Mononuclear cell (primary cell): Measurements from ENCODE around the gene WDR26. TPM values are rescaled to one million over a fixed set of nuclear protein-coding genes. Genes with fewer than 3 reads are reported as not detected.

Experiments
- H3K27me3 ChIP-seq: 2 replicates; pipeline ENCODE4 v1.6.0; 2011; ENCODE audit warnings: low read length, control low read depth; ENCODE audit not compliant: insufficient read depth
- H3K4me1 ChIP-seq: 2 replicates; pipeline ENCODE4 v1.5.1; 2011; ENCODE audit warnings: mild to moderate bottlenecking, low read length, control low read depth; ENCODE audit not compliant: insufficient read depth
- H3K4me3 ChIP-seq: 2 replicates; pipeline ENCODE4 v1.5.1; 2011; ENCODE audit warnings: mild to moderate bottlenecking, low read length, moderate library complexity
- H3K9me3 ChIP-seq: 2 replicates; pipeline ENCODE4 v1.5.1; 2011; ENCODE audit warnings: low read depth, mild to moderate bottlenecking, control low read depth, low read length
- total RNA-seq: library from RNA; depleted of rRNA; stranded (reverse); fragments of >200 nt; gene quantifications from one replicate; pipeline ENCODE4 v1.2.3, GENCODE V29; 2012

WDR26 gene
- total RNA-seq, 1 donor: 170 TPM

DNA sequence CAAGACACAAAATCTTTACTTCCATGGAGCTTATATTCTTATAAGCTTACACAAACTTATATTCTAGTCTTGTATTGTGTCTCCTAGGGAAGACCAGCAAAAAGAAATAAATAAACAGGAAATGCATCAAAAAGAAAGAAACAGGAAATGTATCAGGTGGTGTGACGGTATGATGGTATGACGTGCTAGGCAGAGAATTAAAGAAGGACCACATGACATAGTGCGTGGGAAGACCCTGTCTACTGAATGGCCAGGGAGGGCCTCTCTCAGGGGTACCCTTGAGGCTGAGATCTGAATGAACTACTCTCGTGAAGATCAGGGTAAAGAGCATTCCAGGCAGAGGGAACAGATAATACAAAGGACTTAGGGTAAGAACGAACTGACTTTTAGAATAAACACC lies 15.6 kb upstream of the WDR26 start:
- Histone ChIP-seq H3K27me3 (no peaks in the 10 kb centered on the region), H3K4me3 (no peak overlapping the region), H3K4me1 (peaks cover 3% of the 10 kb centered on the region), H3K9me3 (no peaks in the 10 kb centered on the region)

DNA sequence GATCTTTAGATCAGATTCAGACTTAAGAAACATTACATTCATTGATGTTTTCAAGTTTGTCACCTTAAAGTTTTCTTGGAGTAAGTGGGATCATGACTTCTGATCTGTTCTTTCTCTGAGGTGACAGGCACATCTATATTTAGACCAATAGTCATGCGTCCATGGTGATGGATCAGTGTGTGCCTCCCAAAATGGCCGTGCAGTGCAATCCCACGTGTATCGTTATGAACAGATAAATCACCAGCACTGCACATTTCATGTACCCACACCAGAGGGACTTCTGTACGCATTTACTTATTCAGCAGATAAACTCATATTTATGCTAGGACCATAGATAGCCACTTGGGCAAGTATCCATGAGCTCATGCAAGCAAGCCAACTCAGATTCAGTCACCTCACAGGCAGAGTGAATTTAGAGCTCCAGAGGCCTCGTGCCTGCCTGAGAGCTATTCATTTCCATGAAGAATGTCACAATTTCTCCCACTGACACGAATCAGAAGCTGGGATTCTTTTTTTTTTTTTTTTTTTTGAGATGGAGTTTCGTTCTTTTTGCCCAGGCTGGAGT lies 13.9 kb upstream of the WDR26 start:
- H3K4me3 ChIP-seq: no peak overlapping the region
- no peaks in the 10 kb centered on the region for H3K27me3 ChIP-seq
- peaks cover 3% of the 10 kb centered on the region for H3K4me1 ChIP-seq
- no peaks in the 10 kb centered on the region for H3K9me3 ChIP-seq

DNA sequence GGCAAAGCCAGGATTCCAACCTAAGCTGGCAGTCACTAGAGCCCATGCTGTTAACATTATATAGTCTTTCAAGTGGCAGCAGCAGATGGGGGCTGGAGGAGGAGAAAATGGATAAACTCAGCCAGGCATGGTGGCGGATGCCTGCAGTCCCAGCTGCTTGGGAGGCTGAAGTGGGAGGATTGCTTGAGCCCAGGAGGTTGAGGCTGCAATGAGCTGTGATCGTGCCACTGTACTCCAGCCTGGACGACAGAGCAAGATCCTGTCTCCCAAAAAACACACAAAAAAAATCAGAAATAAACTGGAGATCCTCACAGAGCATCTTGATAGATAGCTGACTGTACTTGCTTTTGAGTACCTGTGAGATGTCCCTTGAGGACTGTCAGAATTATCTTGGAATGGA lies 13.4 kb upstream of the WDR26 start:
- Histone ChIP-seq H3K27me3 (no peaks in the 10 kb centered on the region), H3K4me1 (peaks cover 3% of the 10 kb centered on the region), H3K9me3 (no peaks in the 10 kb centered on the region), H3K4me3 (no peak overlapping the region)

DNA sequence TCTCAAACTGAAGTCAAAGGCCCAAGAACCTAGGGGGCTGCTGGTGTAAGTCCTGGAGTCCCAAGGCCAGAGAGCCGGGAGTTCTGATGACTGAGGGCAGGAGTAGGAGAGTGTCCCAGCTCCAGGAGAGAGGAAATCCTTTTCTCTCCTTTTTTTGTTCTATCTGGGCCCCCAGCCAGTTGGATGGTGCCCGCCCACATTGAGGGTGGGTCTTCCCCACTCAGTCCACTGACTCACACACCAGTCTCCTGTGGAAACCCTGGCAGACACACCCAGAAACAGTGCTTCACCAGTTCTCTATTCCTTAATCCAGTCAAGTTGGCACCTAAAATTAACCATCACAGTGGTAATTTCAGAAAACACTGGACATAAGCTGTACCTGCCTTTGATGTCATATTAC lies 12.7 kb upstream of the WDR26 start:
- H3K9me3 ChIP-seq: no peaks in the 10 kb centered on the region
- no peak overlapping the region for H3K4me3 ChIP-seq
- H3K4me1 ChIP-seq: peaks cover 3% of the 10 kb centered on the region
- no peaks in the 10 kb centered on the region for H3K27me3 ChIP-seq

DNA sequence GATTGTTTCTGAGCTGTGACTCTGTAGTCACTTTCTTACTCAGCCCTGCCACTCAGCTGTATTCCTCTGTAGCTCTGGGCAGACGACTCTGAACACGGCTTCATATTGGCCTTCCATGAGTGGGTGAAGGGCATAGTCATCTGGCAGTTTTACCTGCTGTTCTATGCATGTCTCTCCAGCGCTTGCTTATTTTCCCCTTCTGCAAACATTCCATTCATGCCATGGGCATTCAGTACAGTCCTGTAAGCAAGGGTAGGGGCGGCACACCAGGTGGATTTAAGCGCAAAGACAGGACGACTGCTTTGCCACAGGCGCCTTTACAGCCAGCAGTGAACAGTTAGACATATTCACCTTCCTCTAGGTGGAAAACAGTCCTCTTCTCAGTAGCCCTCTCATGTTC lies 4.4 kb upstream of the WDR26 start:
- Histone ChIP-seq H3K4me1 (peaks cover 11% of the 10 kb centered on the region), H3K27me3 (no peaks in the 10 kb centered on the region), H3K9me3 (no peaks in the 10 kb centered on the region), H3K4me3 (no peak overlapping the region)

DNA sequence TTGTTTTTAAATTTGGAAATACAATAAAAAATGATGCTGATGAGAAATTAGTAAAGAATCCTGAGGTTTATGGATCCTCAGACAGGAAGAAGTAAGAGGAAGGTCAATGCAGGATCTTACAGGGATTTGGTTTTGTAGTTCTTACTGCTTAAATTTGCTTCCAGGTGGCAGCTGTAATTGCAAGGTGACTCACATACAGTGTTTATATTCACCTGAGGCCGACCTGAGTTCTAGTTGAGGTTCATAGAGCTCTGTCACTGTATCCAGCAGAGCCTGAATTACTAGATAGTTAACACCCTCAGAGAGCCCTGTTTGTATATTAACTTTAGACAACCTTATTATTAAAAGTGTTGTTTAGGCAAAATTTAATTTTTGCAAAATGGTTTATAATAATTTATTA lies 1.4 kb upstream of the WDR26 start:
- no peaks in the 10 kb centered on the region for H3K9me3 ChIP-seq
- H3K4me1 ChIP-seq: peaks cover 25% of the 10 kb centered on the region
- H3K4me3 ChIP-seq: no peak overlapping the region
- H3K27me3 ChIP-seq: no peaks in the 10 kb centered on the region

DNA sequence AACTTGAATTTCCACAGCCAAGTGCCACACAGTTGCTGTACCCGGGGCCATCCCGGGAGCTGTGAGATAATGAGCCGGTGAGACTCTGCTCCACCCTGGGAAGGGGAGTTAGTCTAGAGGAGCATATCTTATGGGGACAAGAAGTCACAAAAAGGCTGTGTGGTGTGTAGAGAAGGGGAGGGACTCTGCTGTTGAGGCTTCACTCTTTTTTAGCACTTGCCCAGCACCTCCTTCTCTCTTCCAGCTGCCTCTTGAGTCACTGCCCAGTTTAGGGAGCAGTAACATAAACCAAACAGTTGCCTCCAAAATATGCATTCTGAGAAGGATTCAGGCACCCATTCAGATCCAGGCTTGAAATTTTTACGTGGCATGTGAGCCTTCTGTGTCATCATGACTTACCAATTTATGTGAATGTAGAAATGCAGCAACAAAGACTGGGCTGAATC lies 744 bp upstream of the WDR26 start:
- Histone ChIP-seq H3K4me1 (peaks cover 31% of the 10 kb centered on the region), H3K4me3 (peak overlapping the region; percentile 74), H3K9me3 (no peaks in the 10 kb centered on the region), H3K27me3 (no peaks in the 10 kb centered on the region)

DNA sequence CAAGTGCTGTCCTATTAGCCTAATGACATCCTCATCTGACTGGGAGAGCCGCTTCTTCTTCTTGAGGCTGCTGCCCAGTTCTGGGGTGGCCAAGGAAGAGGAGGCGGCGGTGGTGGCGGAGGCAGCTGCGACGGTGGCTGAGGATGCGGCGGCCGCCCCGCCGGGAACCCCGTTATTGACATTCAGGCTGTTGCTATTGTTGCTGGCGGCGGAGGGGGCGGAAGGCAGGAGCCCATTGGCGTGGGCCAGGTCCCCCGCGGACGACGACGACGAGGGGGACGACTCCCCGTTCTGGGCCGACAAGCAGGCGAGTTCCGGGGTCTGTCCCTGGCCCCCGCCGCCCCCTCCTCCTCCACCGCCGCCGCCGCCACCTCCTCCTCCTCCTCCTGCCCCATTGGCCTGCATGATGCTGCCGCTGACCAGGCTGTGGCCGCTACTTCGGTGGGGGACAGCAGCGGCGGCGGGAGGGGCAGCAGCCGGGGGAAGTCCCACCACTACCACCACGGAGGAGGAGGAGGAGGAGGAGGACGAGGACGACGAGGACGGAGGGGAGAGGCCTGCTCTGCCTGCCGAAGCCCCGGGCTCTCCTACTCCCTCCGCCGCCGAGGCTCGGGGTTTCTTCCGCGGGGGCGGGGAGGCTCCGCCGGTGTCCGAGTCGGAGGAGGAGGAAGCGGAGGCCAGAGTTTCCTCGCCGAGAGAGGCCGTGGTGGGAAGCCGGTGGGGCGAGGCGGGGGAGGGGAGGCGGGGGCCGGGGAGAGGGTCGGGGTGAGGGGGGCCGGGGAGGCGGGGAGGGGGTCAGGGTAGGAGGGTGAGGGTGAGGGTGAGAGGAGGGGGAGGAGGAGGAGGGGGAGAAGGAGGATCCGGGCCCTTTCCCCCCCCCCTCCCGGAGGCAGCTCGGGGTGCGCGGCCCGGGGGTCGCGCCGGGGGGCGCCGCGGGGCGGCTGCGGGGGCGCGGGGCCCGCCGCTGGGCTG lies 610 bp downstream of the WDR26 start:
- Histone ChIP-seq H3K4me1 (peaks cover 37% of the 10 kb centered on the region), H3K4me3 (peak overlapping the region; percentile 74), H3K9me3 (no peaks in the 10 kb centered on the region), H3K27me3 (no peaks in the 10 kb centered on the region)

DNA sequence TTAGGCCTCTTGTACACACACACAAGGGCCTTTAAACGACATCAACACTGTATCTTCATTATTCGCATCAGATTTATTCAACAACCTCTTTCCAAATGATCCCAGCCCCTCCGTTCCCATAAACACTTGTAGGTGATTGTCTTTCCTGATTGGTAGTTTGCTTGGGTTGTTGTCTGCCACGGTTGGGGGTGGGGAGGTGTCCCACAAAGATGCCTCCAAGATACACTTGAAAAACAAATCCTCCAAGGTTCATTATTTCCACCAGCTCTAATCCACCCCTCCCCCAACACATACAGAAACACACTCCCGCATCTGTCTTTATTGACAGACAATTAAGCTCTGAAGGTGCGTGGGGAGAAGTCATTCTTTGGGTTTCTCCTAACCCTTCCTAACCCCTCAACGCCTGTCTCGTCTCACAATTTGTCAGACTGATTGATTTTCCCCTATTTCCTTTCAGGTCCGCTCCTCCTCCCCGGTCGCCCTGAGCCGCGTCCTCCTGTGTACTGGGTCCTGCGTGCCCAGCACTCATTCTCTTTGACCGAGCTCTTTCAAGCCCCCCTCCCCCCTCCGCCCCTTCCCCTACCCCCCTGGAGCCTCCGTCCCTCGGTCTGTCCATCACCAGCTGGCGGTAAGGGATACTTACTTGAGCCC lies 1.4 kb downstream of the WDR26 start:
- Histone ChIP-seq H3K4me1 (peaks cover 43% of the 10 kb centered on the region), H3K27me3 (no peaks in the 10 kb centered on the region), H3K4me3 (peak overlapping the region; percentile 61), H3K9me3 (no peaks in the 10 kb centered on the region)

DNA sequence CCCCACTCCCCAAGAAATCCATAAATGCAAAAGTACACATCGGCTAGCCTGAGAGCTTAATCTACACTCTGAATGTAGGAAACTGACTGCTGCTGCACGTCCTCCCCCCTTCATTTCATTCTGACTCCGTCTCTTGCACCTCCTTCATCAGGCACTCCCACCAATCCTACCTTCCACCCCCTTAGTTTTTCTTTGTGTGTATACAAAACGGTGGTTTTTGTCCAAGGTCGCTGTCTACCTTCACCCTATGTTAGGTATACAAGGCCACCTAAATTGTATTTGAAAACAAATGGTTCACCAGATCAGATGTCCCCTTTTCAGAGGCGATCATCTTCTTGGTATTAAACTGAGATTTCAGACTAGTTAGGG lies 1.9 kb downstream of the WDR26 start:
- Histone ChIP-seq H3K27me3 (no peaks in the 10 kb centered on the region), H3K9me3 (no peaks in the 10 kb centered on the region), H3K4me1 (peaks cover 43% of the 10 kb centered on the region), H3K4me3 (peak overlapping the region; percentile 61)

DNA sequence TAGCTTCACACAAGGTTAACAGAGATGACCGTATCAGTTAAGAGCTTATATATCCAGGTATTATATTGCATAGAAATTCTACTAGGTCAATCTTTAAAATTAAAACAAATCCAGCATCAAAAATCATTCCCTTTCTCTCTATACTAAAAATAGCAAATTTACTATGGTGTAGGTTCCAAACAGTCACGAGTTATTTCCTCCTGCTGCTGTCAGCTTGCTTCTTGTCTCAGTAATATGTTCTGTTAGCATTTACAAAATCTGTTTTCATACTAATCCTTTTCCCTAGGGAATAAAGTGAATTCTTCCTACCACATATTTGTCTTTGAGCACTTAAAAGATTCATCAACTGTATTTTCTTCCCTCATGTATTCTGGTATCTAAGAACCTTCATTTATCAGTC lies 2.5 kb downstream of the WDR26 start:
- H3K27me3 ChIP-seq: no peaks in the 10 kb centered on the region
- peak overlapping the region; percentile 61 for H3K4me3 ChIP-seq
- H3K4me1 ChIP-seq: peaks cover 43% of the 10 kb centered on the region
- H3K9me3 ChIP-seq: no peaks in the 10 kb centered on the region

DNA sequence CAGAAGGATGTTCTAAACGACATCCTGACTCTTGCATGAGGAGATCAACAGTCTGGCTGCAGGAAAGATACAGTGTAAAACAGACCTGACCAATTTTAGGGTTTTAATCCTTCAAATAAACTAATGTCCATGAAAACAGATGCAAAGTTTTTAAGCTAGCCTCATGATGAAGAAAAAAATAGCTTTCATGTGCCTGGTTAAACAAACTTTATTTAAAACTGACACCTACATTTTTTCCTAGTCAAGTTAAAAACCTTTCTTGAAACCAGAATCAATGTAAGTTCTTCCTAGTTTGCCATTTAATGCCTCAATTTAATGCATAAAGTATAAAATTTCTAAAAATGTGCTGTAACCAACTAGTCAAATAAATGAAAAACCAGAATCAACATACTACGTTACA lies 2.9 kb downstream of the WDR26 start:
- Histone ChIP-seq H3K9me3 (no peaks in the 10 kb centered on the region), H3K4me1 (peaks cover 43% of the 10 kb centered on the region), H3K4me3 (peak overlapping the region; percentile 7)

DNA sequence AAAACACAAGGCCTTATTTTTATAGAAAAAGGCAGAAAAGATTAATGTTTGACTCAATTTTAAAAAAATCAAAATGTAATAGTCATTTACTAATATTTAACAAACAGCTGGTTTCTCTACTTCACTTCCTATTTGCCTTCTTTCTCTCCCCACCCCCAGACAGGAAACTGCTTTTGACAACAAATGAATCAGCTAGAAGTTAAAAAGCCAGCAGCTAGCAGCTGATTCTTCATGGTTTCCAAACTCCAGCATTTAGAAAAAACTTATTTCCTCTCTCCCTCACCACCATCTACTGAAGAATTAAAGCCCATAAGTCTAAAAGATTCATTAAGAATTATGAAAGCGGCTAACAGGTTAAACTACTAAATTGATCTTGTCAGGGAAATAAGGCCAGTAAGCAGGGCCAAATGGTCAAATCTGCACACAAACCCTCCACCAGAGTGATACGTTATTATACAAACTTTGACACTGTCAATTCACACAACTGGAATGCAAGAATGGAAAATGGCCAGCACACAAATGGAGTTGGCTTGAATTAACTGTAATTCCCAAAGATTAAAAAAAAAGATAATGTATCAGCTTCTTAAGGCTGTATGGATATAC lies 4.0 kb downstream of the WDR26 start:
- Histone ChIP-seq H3K27me3 (no peaks in the 10 kb centered on the region), H3K9me3 (no peaks in the 10 kb centered on the region), H3K4me1 (peaks cover 43% of the 10 kb centered on the region), H3K4me3 (peak overlapping the region; percentile 0)

More for the DNA sequence above, 2.9 kb downstream of the WDR26 start:
- H3K27me3 ChIP-seq: no peaks in the 10 kb centered on the region

DNA sequence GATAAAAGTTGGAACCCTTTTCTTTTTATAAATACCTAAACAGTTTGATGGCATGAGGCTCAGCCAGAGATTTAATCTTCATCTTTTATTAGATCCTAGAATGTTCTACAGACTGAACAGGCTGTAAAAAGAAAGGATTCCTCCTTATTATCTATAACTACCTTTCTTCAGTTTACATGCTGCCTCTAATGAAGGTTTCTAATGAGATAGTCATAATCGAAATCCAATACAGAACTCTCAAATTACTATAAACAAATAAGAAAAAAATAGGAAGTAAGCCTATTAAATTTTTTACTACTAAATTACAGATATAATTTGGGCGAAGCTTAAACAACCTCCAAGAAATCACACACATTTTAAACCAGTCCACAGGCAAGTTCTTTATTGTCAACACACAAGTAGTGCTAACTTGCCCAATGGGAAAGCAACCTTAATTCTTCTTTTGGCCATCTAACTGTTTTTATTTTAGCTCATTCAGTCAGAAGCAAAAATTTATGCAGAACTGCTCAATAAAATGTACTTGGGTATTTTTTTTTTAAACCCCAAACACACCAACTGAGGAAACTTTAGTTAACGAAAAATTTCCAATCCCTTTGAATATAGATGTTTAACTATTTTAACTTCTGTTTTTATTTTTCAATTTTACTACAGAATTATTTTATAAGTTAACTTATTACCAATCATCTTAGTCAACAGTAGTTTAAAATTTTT lies 4.8 kb downstream of the WDR26 start:
- Histone ChIP-seq H3K4me3 (no peak overlapping the region), H3K9me3 (no peaks in the 10 kb centered on the region), H3K4me1 (peaks cover 35% of the 10 kb centered on the region), H3K27me3 (no peaks in the 10 kb centered on the region)
